Ovary (tissue), 9 donors: Measurements from ENCODE around the gene TMEM80. TPM values are rescaled to one million over a fixed set of nuclear protein-coding genes. Genes with fewer than 3 reads are reported as not detected.
"Not testable (repeated sequence)": the region's sequence is repeated elsewhere in the genome, so short reads cannot be mapped to it uniquely, and the experiment has no call there.

Source experiments
- DNase-seq, 5 donors: peaks; one replicate each; pipeline ENCODE4 v3.0.0-alpha.2; 2019 to 2020
- H3K27ac ChIP-seq, 2 donors: fragments of 200-600 bp; one replicate each; pipeline versions ENCODE4 v1.5.1 to v1.8.0; 2019 to 2022
- H3K27me3 ChIP-seq: fragments of 200-600 bp; one replicate; pipeline ENCODE4 v1.8.0; 2022
- H3K36me3 ChIP-seq: fragments of 200-600 bp; sonication (generic); one replicate; pipeline ENCODE4 v1.5.1; 2019
- H3K4me1 ChIP-seq: one replicate; pipeline ENCODE4 v1.8.1; 2013; ENCODE audit warnings: mild to moderate bottlenecking, moderate library complexity; ENCODE audit not compliant: insufficient read depth
- H3K4me3 ChIP-seq: fragments of 200-600 bp; sonication (generic); one replicate; pipeline ENCODE4 v1.5.1; 2017
- H3K9me3 ChIP-seq, 2 donors: fragments of 200-600 bp in 1 of 2; sonication (generic) in 1 of 2; one replicate each; pipeline versions ENCODE4 v1.5.1 to v1.8.1; 2013 to 2019; ENCODE audit warnings: mild to moderate bottlenecking in 1 of 2, moderate library complexity in 1 of 2
- EP300 ChIP-seq: sonication (generic); formaldehyde crosslinking; IDR thresholded peaks from one replicate; pipeline ENCODE4 v1.6.1; 2017; ENCODE audit warnings: antibody characterized with exemption
- POLR2A ChIP-seq: fragments of 450-650 bp; IDR thresholded peaks from one replicate; pipeline ENCODE4 v1.6.1; 2017; ENCODE audit warnings: antibody characterized with exemption, mild to moderate bottlenecking, moderate library complexity
- WGBS, 3 donors: extraction: QIAGEN DNeasy Blood & Tissue Kit in 1 of 3; methylation state at CpG; one replicate each; pipeline versions ENCODE4 v1.1.5 to v1.1.7; 2013 to 2017; 5-methylcytosine and 5-hydroxymethylcytosine counted together
- intact Hi-C, 4 donors: fragments of 100-400 bp; cut with DNase I; formaldehyde crosslinking; loops; one replicate each; pipeline versions ENCODE4 v1.11.0 to v1.15.1; 2022 to 2023
- polyA plus RNA-seq, 2 donors: library from polyadenylated mRNA; stranded (reverse); fragments of 200-250 nt in 1 of 2; fragments of 350-450 nt in 1 of 2; fragmentation: Illumina TruSeq in 1 of 2; extraction: RNeasy Lipid Tissue Mini Kit (QIAGEN cat#74804) in 1 of 2; gene quantifications; one replicate each; pipeline ENCODE4 v1.2.3, GENCODE V29; 2013 to 2014
- total RNA-seq, 7 donors: library from RNA; depleted of rRNA in 2 of 7; stranded (reverse); fragments of >200 nt in 2 of 7; fragmentation: NEBNext Ultra II Directional in 3 of 7; extraction: Animal tissue kit (Norgen Biotek cat#: 25700) in 3 of 7; gene quantifications; one replicate each; pipeline versions ENCODE4 v1.1.0 to v1.2.4, GENCODE V29; 2016 to 2023
- TF ChIP-seq, protein P1 (sequence below), 3 donors: fragments of 450-650 bp in 2 of 3; fragments of 200-600 bp in 1 of 3; IDR thresholded peaks; one replicate each; pipeline versions ENCODE4 v1.5.1 to v1.8.0; 2016 to 2022; ENCODE audit warnings: antibody characterized with exemption in 3 of 3, mild to moderate bottlenecking in 1 of 3
- donor health status: DM: no; HTN: no; CAD: no; lungs with moderate emphysema.
- donor health status: DM: no; HTN: no; CAD: no.
- donor health status: Bipolar disorder and iron deficiency.
- donor health status: DM: yes; HTN: yes; CAD: no.
- donor health status: DM: no; HTN: no; CAD: no.
- donor health status: DM: yes; HTN: yes; CAD: no.

The TMEM80 gene
- total and polyA plus RNA-seq, 9 donors, result 15.4 to 38.0 (median 30.5) TPM

DNA sequence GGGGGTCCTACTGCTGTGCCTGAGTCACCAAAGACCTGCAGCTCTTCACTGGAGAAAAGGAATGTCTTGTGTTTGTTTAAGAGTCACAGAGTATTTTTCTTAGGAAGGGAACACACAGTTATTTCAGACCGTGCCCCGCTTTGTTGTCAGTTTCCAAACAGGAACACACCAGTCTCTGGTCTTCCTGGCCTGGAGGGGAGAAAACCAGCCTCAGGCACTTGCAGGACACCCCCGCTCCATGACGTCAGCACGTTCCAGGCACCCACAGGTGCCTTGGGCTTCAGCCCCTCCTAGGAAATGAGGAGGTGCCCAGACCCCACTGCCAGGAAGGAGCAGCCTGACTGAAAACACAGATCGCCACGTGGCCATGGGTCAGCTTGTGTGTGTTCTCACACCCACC, 6.0 kb upstream of the TMEM80 start:
- intact Hi-C loops, result no loop called here
- TF ChIP-seq POLR2A, result no peak
- TF ChIP-seq, protein P1, sequence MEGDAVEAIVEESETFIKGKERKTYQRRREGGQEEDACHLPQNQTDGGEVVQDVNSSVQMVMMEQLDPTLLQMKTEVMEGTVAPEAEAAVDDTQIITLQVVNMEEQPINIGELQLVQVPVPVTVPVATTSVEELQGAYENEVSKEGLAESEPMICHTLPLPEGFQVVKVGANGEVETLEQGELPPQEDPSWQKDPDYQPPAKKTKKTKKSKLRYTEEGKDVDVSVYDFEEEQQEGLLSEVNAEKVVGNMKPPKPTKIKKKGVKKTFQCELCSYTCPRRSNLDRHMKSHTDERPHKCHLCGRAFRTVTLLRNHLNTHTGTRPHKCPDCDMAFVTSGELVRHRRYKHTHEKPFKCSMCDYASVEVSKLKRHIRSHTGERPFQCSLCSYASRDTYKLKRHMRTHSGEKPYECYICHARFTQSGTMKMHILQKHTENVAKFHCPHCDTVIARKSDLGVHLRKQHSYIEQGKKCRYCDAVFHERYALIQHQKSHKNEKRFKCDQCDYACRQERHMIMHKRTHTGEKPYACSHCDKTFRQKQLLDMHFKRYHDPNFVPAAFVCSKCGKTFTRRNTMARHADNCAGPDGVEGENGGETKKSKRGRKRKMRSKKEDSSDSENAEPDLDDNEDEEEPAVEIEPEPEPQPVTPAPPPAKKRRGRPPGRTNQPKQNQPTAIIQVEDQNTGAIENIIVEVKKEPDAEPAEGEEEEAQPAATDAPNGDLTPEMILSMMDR (IDR thresholded peaks at IDR 0.05), result no peak
- no peak for TF ChIP-seq EP300
- WGBS, 3 donors, result 62 to 72% (median 68%) methylated on average over 7 of the region's 7 CpGs
- Histone ChIP-seq H3K4me3 (no peak overlapping the region), H3K27me3 (no peaks in the 10 kb centered on the region), H3K4me1 (peaks cover 12% of the 10 kb centered on the region), H3K27ac (no peak overlapping the region), H3K9me3 (no peaks in the 10 kb centered on the region), H3K36me3 (no peaks in the 10 kb centered on the region)
- DNase-seq, result no peak

DNA sequence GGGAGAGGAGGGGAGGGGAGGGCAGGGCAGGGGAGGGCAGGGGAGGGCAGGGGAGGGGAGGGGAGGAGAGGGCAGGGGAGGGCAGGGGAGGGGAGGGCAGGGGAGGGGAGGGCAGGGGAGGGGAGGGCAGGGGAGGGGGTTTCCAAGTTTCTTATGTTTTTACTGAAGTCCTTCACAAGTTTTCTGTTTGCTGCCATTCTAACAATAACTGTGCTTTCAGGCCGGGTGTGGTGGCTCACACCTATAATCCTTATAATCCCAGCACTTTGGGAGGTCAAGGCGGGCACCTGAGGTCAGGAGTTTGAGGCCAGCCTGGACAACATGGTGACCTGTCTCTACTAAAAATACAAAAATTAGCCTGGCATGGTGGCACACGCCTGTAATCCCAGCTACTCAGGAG, 5.4 kb upstream of the TMEM80 start:
- WGBS, 3 donors, result 91 to 98% (median 92%) methylated on average over 3 of the region's 3 CpGs
- H3K36me3 ChIP-seq, H3K27me3 ChIP-seq, H3K27ac ChIP-seq, H3K9me3 ChIP-seq, DNase-seq, intact Hi-C loops, H3K4me3 ChIP-seq: not testable (repeated sequence)
- peaks cover 12% of the 10 kb centered on the region for H3K4me1 ChIP-seq

DNA sequence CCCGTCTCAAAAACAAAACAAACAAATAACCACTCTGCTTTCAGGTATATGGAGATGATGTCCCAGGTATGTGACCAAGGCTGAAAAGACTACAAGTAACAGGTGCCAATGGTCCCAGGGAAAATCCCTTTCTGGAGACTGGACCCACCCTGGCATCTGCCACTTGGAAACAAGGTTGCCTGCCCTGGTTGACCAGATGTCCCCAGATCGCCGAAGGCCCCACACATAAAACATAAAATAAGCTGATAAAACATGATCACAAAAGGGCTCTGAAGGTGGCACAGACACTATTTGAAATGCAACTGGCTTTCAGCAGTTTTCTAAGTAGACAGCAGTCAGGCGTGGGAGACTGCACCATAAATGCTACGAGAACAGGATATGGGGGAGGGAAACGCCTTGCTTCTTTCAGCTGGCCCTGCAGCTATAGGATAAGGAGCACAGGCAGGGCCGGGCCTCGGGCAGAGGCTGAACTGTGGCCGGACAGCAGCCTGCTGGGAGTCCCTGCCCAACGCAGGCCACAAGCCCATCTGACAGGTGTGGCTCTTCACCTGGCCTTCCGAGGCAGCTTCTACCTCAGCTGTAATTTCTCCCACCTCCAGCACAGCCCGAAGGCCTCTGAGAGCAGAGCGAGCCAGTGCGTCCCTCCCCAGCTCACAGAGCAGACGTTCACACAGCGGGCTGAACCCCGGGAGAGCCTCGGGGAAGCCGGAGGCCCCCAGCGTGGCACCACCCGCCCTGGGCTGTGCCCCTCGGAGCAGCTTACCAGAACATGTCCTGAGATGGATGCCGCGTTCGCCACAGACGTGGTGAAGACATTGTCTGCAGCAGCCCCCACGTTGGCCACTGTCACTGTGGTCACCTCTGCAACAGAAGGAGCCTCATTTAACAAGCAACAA, 4.6 kb upstream of the TMEM80 start:
- WGBS, 3 donors, result 69 to 76% (median 72%) methylated on average over 26 to 27 of the region's 27 CpGs
- Histone ChIP-seq H3K27me3 (no peaks in the 10 kb centered on the region), H3K9me3 (no peaks in the 10 kb centered on the region), H3K36me3 (no peaks in the 10 kb centered on the region), H3K27ac (no peak overlapping the region), H3K4me1 (peaks cover 12% of the 10 kb centered on the region), H3K4me3 (no peak overlapping the region)
- intact Hi-C loops, result no loop called here
- DNase-seq, result no peak
- TF ChIP-seq EP300, result no peak

DNA sequence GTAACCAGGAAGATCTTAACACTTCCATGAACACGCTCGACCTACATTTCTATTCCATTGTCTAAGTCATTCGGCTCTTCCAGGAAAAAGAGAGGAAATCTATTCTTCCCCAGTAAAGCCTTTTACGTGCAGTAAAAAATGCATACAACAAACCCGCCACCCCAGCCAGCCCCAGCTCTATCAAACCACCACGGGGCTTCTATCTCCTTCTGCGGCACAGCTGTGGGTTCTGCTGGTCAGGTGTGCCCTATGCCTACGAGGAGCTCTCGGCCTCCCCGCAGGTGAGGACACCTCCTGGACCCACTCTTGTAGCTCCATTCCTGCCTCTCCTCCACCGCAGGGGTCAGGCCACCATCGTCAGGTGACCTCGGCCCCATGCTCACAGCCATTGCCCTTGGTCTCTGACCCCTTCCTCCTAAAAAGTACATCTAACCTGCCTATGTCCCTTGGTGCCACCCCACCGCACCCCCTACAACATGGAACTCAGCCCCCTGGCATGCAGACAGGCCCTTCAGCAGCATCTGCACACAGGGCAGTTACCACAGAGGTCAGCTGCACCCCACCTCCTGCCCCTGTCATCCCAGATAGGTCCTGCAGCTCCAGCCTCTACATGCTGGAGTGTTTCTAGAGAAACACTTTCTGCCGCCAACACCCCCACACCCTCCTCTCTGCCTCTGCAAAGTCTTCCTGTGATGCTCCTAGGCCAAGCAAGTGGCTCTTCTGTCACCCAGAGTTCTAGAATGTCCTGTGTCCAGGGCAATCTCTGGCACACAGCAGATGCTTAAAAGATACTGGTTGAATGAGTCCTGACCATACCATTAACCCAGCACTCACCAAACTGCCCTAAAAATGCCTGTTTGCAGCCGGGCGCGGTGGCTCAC, 3.7 kb upstream of the TMEM80 start:
- no peaks in the 10 kb centered on the region for H3K27me3 ChIP-seq
- H3K4me1 ChIP-seq, result peaks cover 13% of the 10 kb centered on the region
- no peak for DNase-seq
- no peak for TF ChIP-seq POLR2A
- TF ChIP-seq EP300, result no peak
- TF ChIP-seq, protein P1 (IDR thresholded peaks at IDR 0.05), result no peak
- no peaks in the 10 kb centered on the region for H3K36me3 ChIP-seq
- no peaks in the 10 kb centered on the region for H3K9me3 ChIP-seq
- intact Hi-C loops, result no loop called here
- H3K27ac ChIP-seq, result no peak overlapping the region
- H3K4me3 ChIP-seq, result no peak overlapping the region
- WGBS, 3 donors, result 87 to 91% (median 89%) methylated on average over 18 of the region's 18 CpGs

DNA sequence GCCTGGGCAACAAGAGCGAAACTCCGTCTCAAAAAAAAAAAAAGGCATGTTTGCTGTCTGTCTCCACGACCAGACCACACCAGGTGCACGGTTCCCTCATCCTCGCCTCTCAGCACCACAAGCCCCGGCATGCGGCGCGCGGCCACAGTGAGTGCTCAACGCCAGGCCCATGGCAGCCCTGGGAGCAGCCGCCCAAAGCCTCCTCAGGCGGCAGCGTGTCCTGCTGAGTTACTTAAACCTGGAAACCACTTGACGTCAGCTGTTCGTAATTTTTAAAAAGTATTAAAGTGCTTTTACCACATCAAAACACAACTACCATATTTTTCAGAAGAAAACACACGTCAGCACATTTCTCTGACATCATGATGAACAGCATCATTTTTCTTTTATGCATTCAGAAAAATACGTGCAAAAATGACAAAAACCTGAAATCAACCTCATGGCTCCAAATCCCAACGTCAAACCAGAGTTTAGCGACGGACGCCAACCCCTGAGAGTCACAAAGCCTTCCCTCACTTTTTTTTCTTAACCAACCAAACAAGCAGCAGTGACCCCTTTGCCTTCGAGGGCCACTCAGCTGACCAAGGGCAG, 2.7 kb upstream of the TMEM80 start:
- H3K36me3 ChIP-seq, result no peaks in the 10 kb centered on the region
- DNase-seq, result no peak
- WGBS, 3 donors, result 81 to 84% (median 82%) methylated on average over 23 of the region's 23 CpGs
- no peak overlapping the region for H3K27ac ChIP-seq
- no peaks in the 10 kb centered on the region for H3K9me3 ChIP-seq
- intact Hi-C loops, result no loop called here
- peaks cover 13% of the 10 kb centered on the region for H3K4me1 ChIP-seq
- no peaks in the 10 kb centered on the region for H3K27me3 ChIP-seq
- TF ChIP-seq, protein P1 (IDR thresholded peaks at IDR 0.05), result no peak
- no peak for TF ChIP-seq EP300
- no peak overlapping the region for H3K4me3 ChIP-seq
